IPS DF 19.7 (cell line): ENCODE results near the gene CSTB.

ENCODE experiments used
- DNase-seq: peaks from one replicate; pipeline ENCODE4 v3.0.0-alpha.2; 2013; ENCODE audit warnings: low read depth, low spot score

Gene CSTB

DNA sequence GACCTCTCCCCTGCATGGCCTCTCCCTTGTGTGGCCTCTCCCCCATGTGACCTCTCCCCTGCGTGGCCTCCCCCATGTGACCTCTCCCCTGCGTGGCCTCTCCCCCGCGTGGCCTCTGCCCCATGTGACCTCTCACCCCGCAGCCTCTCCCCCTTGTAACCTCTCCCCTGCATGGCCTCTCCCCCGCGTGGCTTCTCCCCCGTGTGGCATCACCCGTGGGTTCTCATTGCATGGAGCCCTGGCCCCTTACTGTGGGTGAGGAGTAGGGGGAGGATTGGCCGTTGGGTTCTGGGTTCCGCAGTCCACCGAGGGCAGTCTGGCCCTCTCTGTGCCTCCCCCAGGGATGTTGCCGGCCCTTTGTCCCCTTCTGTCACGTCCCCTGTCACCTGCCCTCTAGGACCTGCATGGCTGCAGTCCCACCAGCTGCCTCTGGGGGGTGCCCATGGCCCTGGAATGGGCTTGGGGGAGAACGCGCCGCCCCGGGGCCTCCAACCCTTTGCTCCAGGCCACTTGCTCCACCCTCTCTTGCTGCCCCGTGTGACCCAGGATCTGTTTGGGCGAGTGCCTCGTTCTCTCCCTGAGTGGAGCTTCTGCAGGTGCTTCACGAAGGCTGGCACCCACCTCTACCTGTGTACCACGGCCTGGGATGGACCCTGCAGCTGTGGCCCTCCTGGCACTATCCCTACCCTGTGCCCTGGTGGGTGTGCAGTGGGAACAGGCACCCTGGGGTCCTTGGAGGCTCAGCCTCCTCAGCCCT is 34.6 kb upstream of the CSTB start:
- no peak for DNase-seq

DNA sequence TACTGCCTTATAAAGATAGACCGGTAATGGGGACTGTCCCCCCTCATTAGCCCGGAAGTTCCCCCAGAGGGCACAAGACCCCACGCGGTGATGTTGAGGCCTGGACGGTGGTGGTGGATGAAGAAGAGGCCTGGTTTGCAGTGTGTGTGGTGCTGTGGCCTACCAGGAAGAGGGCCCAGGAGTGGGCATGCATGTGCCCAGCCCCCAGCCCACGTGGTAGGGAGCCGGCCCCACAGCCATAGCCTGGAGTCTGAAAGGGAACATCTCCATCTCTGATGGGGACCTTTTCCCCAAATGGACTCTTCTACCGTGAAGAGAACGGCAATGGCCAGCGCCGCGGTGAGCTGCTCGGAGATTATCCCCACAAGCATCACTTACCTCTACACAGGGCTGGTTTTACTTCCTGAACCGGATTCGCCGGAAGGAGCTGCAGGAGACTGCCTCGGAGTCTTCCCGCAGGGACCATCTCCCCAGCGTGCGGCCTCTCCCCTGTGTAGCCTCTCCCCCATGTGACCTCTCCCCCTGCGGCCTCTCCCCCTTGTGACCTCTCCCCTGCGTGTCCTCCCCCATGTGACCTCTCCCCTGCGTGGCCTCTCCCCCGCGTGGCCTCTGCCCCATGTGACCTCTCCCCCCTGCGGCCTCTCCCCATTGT is 33.9 kb upstream of the CSTB start:
- DNase-seq = no peak

DNA sequence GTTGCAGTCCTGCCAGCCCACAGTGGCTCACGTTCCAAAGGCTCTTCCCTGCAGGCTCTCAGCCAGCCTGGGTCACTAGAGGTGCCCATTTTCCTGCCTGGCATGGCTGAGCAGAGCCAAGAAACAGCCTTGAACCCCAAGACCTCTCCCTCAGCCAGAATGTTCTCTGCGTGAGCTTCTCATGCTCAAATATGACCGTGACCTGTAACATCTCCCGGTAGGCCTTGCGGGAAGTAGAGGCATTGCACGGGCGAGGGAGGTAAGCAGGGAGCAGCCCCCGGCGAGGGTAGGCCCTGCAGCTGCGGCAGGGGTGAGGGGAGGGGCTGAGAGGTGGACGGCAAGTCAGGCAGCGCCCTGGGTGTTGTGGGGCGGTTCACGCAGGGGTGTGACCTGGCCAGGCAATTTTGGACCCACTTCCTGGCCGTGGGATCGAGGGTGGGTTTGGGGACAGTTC is 33.3 kb upstream of the CSTB start:
- DNase-seq = no peak

DNA sequence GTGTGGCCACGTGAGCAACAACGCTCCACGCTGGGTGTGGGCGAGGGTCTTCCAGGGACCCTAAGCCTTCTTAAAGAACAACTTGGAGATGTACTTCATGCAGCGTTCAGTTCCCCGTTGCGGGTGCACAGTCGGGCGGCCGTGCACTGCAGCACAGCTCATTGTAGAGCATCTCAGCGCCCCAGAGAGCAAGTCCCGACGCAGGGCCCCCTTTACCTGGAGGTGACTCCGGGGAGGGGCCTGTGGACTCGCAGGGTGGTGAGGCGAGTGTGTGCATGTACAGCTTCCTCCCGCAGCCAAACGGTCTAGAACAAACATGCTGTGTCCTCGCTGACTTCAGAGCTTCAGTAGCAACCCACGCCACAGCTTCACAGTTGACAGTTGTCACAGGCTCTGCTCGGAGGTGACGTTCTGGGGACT is 32.7 kb upstream of the CSTB start:
- no peak for DNase-seq

DNA sequence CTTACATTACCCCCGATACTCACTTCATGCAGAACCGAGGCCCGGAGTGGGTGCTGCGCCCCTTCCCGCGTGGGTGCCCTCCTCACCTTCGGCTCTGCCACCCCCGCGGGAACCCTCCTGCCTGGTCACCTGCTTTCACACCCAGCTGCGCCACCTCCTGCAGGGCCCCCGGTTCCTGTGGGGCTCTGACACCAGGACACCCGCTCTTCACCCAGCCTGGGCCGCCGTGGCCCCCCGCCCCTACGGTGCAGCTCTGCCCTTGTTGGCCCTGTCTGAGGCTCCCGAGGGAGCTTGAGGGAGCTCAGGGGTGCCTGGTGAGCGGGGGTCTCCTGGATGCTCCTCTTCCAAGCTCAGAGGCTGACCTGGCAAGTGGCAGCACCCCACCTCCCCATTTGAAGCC is 32.3 kb upstream of the CSTB start:
- no peak for DNase-seq

DNA sequence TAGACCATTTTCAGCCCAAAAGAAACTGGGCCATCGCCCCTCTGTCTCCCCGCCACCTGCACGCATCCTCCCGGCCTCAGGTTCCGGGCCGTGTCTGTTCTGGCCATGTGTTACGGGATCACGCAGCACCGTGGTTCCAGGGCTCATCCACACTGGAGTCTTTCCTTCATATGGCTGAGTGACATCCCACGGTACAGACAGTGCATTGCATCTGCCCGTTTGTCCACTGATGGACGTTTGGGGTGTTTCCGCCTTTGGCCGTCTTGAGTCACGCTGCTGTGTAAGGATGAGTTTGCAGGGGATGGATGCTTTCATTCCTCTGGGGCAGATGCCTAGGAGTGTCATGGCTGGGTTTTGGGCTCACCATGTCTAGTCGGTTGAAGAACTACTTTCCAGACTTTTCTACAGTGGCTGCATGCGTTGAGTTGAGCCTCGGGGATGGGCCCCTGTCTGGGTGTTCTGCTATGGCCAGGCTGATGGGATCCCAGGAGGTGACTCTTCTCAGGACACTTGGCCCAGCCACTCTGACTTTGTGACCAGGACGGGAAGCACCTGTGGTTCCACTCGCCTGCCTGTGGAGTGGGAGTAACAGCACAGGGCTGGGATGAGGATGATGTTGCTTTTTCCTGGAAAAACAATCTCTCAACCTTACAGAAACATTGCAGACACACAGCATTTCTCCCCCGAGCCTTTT is 30.1 kb upstream of the CSTB start:
- no peak for DNase-seq

DNA sequence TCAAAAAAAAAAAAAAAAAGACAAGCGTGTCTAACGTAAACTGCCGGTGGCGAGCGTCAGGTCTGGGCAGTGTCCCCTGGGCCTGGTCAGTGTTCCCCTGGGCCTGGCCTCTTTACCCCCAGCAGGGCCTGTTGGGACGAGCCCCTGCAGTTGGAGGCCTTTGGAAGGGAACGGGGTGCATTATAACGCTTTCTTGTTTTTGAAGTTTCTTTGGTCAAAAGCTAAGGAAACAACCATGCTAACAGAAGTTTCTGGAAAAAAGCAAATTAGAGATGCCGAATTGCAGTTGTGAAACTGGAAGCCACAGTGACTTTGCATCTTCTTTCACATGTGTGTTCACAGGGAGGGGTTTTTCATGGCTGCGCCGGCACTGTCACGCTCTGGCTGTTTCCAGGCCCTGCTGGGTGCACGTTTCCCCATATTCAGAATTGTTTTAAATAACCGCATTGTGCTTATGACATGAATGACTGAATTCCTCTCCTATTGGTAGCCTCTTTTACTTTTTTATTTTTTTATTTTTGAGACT is 29.2 kb upstream of the CSTB start:
- DNase-seq = no peak

DNA sequence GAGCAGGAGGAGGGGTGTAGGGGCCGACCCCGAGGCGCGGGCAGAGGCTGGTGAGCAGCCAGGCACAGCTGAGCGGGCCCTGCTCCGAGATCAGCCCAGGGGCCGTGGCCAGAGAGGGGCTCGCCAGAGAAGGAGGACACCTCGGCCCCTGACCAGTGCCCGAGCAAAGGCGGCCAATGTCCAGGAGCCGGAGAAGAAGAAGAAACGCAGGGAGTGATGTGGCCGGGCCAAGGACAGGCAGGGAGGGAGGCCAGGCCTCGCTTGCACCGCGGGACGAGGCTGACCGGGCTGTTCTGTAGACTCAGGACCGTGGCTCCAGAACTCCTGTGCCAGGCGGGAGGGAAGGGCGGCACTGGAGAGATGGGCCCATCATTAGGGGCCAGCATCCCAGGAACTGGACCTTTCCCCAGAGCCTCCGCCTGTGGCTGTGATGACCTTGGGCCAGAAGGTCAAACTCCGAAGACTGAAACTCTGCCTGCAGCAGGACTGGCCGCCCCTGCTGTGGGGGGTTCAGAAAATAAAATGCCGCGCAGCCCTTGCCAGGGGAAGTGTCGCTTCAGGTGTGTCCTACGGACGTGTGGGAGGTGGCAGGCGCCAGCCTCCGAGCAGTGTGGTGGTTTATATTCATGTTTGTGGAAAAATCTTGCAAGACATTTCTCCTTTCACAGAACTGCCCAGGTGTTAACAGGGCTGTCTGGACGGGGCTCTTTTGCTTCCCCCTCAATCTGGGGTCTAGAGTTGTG is 27.6 kb upstream of the CSTB start:
- DNase-seq = no peak

DNA sequence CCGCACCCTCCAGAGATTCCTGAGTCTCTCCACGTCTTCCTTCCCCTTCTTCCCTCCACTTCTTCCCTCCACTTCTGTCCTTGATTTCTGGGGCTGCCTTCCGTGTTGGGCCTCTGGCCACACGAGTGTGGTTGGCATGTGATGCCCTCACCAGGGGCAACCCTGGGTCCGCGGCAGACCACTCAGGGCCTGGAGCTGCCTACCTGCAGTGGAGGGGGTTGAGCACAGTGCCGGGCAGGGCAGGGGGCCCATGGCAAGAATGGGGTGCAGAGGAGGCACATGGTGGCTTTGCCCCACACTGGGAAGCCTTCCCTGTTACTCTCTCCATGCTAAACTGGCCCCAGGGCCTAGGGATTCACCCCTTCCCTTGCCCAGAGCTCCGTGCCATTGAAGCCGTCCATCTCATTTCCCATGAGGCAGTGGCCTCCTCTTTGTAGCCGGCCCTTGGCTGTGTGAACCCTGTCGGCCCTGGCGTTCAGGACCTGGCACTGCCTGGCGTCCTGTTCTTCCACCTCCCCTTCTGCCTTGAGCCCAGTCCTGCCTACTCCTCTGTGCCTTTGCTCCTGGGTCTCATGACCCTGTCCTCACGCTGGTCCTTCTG is 26.7 kb upstream of the CSTB start:
- no peak for DNase-seq

DNA sequence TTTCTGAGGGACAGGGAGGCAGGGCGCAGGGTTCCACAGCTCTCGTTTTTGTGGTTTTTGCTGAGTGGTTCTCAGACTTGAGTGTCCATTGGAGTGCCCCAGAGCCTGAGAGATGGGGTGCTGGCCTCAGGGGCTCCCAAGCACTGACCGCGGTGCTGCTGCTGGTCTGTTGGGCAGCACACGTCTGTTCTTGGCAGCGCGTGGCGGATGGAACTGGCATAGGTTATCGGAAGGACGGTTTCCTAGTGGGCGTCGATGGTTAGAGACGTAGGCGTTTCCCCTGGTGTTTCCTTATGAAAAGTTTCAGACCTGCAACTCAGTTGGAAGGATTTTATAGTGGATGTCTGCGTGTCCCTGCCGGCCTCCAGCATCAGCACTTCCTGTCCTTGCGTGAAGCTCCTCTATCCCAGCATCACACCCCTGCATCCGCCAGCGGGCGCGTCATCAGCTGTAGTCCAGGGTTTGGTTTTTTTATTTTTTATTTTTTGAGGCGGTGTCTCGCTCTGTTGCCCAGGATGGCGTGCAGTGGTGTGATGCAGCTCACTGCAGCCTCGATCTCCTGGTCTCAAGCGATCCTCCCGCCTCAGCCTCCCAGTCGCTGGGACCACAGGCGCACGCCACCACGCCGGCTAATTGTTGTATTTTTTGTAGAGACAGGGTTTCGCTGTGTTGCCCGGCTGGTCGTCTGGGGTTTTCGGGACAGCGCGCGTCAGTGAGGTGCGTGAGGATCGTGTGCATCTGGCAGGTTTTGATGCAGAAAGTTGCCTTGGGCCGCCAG is 25.1 kb upstream of the CSTB start:
- no peak for DNase-seq

DNA sequence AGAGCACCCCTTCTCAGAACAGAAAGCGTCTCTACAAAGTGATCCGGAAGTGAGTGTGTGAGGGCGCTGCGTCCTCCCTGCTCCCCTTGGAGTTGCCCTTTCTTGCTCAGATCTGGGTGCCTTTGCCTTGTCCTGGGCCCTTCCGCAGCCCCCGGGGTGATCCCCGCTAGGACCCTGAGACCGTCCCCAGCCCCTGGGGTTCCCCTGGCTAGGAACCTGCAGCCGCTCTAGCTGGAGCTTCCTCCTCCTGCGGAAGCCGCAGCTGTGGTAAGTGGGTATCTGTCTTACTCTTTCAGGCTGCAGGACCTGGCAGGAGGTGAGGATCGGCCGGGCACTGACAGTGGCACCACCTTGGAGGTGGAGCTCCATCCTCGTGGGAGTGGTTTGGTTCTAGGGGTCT is 24.5 kb upstream of the CSTB start:
- no peak for DNase-seq

DNA sequence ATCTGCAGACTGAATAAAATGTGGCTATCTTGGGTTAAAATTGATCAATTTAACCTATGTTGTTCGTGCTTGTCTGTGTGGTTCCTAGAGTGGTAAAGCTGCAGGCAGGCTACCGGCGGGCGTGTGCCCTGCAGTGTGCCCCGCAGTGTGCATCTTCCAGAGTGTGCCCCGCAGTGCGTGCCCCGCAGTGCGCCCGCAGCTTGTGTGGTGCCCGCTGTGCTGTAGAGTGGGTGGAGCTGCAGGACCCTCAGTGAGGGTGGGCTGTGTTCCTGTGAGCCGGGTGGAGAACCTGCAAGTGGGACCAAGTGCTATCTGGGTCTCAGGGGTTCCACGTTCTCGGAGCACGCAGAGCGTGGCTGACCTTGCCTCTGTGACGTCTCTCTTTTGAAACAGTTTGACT is 24.0 kb upstream of the CSTB start:
- no peak for DNase-seq

DNA sequence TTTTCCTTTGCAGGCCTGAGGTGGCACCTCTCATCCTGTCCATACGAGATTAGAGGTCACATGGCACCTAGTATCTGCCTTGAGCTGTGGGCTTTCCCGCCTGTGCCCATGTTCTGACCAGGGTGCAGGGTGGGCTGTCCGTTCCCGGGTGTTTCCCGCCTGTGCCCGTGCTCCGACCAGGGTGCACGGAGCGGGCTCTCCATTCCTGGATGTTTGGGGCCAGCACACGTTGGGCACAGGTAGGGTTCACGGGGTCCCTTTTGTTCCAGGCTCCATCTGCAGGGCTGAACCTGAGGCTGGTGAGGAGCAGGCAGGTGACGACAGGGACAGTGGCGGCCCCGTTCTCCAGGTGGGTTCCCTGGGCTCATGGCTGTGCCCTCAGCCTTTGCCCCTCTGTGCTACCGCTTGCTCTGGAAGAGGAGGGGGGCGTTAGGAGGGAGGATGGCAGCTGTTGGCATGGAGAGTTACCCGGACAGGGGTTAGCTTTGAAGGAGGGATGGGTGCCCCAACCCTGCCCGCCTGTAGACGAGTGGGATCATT is 23.3 kb upstream of the CSTB start:
- DNase-seq = no peak

DNA sequence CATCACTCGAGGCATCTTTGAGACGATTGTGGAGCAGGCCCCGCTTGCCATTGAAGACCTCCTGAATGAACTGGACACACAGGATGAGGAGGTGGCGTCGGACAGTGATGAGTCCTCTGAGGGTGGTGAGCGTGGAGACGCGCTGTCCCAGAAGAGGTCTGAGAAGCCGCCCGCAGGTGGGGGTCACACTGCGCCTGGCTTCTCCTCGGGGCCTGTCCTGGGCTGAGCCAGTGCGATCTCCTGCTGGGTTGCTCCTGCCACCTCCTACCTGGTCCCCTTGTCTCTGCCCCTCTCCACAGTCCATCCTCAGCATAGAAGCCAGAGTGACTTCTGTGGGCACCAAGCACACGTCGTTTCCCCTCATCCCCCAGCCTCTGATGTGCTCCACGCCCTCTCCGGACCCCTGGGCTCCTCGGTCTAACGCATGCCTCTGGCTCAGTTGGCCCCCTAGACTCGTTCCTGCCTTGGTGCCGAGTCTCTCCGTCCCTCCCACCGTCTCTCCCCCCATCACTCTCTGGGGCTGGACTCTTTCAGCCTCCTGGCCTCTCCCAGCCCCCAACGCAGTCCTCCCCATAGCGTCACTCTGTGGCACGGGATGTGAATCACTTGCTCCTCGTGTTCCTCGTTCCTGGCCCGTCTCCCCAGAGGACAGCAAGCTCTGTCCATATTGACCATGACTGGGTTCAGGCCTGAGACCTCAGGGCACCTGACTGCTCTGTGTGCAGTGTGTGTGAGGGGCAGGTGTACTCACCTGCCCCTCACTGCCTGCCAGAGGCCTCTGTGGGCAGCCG is 22.0 kb upstream of the CSTB start:
- no peak for DNase-seq

DNA sequence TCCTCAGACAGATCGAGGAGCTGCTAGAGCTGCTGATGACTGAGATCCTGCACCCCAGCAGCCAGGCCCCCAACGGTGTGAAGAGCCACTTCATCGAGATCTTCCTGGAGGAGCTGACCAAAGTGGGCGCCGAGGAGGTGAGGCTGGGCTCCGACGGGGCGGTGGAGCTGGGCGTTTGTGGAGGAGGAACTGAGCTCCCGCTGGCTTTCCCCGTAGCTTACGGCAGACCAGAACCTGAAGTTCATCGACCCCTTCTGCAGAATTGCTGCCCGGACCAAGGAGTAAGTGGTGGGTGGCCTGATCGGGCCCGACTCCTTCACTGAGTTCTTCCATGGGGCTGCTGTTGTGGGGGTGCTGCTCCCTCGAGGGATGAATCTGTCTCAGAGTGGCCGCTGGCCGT is 21.3 kb upstream of the CSTB start:
- no peak for DNase-seq

DNA sequence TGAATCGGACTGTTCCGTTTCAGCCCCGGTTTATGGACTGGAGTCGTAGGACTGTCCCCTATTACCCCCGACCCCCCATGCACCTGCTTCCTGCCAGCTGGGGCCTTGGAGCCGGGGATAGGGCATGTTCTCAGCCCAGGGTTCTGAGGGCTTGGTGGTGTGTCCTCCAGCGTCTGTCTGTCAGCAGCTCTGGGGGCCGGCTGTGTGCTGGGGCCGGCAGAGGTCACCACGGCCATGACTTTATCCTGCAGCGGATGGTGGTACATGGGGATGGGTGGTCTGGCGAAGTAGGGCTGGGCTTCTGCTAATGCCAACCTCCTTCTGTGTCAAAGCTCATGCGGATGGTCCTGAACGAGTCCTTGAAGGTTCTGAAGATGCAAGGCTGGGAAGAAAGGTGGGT is 18.7 kb upstream of the CSTB start:
- DNase-seq = no peak

DNA sequence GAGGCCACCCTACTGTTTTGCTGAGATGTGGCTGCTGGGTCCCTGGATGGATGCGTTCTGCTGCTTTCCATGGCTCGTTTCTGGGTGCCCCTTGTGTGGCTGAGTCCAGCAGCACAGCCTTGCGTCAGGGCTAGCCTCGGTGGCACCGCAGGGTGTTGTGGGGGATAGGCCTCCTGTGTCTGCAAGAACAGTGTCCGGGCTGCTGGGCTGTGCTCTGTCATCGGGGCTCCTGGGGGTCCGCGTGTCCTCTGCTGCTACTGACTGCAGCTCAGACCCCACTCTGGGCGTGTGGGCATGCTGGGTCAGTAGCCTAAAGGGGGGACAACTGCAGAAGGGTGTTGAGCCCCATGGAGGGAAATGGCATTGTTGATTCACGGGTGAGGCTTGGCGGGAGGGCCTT is 18.2 kb upstream of the CSTB start:
- no peak for DNase-seq

DNA sequence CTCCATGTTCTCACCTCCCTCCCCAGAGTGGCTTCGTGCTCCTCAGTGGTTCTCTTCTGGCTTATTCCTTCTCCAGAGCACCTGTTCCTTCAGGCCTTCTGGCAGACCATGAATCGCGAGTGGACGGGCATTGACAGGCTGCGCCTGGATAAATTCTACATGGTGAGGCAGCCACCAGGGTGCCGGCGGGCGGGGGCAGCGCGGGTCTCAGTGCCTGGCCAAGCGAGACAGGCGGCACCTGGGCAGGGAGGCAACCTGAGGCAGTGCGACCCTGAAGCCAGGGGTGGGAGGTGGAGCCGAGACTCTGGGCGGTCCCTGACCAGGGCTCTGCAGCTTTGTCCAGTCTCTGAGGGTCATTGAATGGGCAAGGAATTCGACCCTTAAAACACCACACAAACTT is 17.1 kb upstream of the CSTB start:
- DNase-seq = no peak

DNA sequence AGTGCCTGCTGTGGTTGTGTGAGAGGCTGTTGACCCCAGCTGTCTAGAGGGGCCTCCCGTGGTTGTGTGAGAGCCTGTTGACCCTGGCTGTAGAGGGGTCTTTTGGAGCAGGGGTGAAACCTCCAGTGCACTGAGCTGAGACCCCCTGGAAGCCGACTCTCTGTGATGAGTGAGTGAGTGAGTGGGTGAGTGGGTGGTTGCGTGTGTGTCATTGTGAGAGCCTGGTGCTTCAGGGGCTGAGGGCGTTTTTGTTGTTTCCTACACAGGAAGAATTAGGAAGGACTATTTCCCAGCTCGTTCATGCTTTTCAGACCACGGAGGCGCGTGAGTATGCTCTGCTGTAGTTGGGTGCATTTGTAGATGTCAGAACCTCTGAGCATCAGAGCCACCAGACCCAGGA is 16.3 kb upstream of the CSTB start:
- no peak for DNase-seq
